ENCODE results near the gene P4HA2.

The P4HA2 gene

DNA sequence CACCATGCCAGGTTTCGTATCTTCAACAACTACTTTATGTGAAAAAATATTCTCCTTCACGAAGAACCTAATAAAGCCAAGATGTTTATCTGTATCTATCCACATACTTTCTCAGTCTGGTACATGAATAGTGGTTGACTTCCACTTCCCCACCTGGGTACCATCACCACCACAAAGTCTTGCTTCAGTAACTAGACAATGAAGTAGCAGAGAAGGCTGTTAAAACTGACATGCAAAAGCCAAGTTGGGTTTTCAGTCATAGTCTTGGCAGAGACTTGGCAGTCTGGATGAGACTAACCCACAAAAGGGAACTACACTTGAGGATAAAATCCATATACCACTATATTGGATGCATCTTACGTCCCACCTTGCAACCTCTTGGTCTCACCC lies 5.0 kb downstream of the P4HA2 start:
- no peak for DNase-seq (ENCODE audit: low read depth)
- TF ChIP-seq, protein P1, sequence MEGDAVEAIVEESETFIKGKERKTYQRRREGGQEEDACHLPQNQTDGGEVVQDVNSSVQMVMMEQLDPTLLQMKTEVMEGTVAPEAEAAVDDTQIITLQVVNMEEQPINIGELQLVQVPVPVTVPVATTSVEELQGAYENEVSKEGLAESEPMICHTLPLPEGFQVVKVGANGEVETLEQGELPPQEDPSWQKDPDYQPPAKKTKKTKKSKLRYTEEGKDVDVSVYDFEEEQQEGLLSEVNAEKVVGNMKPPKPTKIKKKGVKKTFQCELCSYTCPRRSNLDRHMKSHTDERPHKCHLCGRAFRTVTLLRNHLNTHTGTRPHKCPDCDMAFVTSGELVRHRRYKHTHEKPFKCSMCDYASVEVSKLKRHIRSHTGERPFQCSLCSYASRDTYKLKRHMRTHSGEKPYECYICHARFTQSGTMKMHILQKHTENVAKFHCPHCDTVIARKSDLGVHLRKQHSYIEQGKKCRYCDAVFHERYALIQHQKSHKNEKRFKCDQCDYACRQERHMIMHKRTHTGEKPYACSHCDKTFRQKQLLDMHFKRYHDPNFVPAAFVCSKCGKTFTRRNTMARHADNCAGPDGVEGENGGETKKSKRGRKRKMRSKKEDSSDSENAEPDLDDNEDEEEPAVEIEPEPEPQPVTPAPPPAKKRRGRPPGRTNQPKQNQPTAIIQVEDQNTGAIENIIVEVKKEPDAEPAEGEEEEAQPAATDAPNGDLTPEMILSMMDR (IDR thresholded peaks at IDR 0.05; ENCODE audit: low read depth, low read length, missing control alignments), result no peak
- no peak overlapping the region for H3K4me3 ChIP-seq (ENCODE audit: low read depth, low read length)

- no peak for DNase-seq (ENCODE audit: low read depth)
- TF ChIP-seq, protein P1 (IDR thresholded peaks at IDR 0.05; ENCODE audit: low read depth, low read length, missing control alignments), result no peak
- H3K4me3 ChIP-seq (ENCODE audit: low read depth, low read length), result no peak overlapping the region
Measured at GRCh38 chr5:132221781-132222648, 5.6 kb downstream of the P4HA2 start.

DNA sequence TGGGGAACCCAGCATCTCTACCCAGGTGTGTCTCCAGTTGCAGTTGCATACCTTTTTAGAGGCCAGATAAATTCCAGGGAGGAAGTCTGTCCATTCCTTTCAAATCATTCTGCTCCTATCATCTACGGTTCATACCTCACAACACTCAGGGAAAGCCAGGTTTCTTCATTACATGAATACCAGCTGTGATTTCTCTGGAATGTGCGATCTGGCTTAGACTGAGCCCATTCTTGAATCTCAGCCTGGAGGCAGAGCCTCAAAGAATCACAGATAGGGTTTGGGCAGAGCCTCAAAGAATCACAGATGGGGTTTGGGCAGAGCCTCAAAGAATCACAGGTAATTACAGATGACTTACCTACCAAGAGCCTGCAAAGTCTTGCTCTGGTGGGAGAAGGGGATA lies 7.2 kb downstream of the P4HA2 start:
- no peak overlapping the region for H3K4me3 ChIP-seq (ENCODE audit: low read depth, low read length)
- no peak for DNase-seq (ENCODE audit: low read depth)
- TF ChIP-seq, protein P1 (IDR thresholded peaks at IDR 0.05; ENCODE audit: low read depth, low read length, missing control alignments), result no peak

DNA sequence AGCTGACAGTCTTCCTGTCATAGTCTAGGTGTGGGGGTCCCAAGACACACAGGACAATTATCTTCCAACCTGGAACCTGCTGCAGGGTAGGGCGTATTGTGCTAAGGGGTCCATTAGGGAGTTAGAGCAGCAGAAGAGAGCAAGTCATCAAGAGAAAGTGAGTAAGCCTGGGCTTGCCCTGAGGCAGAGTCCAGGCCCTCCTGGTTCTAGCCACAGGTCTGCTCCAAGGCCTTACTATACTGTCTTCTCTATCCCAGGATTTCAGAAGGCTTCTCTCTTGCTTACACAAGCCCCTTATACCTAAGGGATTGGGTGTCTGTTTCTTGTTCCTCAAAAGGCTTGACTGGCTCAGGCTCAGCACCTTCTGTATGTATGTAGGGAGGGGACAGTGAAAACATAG lies 7.7 kb downstream of the P4HA2 start:
- TF ChIP-seq, protein P1 (IDR thresholded peaks at IDR 0.05; ENCODE audit: low read depth, low read length, missing control alignments), result no peak
- no peak overlapping the region for H3K4me3 ChIP-seq (ENCODE audit: low read depth, low read length)
- DNase-seq (ENCODE audit: low read depth), result no peak

DNA sequence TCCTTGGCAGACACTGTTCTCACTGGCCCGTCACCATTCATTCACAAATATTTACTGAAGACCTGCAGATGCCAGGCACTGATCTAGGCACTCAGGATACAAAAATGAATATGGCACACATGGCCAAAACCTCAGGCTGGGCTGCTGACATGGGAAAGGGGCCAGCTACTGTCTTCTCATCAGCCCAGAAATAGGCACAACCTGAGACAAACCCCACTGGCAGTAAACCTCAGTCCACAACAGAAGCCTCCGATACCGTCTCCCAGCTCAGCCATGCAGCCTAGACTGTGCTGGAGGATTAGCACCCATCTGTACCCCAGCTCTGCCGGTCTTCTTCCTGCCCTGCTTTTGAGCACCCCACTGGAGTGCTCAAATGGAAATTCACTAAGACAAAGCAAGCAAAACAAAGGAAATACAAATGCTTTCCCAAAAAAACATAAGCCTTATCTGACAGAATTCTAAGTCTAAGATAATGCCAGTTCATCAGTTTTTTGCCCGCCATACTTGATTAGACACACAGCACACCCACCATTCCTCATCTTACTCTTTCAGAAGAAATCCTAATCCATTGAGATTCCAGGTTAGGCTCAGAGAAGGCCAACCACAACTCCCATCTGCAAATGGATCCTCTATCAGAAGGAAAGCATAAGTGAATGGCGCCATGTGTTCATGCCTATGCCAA lies 8.2 kb downstream of the P4HA2 start:
- TF ChIP-seq, protein P1 (IDR thresholded peaks at IDR 0.05; ENCODE audit: low read depth, low read length, missing control alignments), result no peak
- no peak overlapping the region for H3K4me3 ChIP-seq (ENCODE audit: low read depth, low read length)
- no peak for DNase-seq (ENCODE audit: low read depth)

DNA sequence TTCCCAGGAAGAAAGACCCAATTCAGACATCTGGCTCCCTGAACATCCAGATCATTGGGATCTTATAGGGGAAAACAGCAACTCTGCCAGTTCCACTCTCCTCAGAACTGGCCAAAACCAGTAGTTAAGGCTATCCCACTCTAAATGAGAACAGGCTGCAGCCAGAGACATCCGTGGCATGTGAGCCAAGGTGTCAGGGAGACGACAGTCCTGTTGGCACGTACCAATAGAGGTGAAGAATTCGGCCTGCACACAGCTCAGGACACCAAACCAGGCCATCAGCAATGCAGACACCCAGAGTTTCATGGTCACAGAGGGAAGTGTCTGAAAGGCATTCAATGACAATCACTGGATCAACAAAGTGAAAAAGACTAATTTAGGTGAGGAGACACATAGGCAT lies 9.3 kb downstream of the P4HA2 start:
- TF ChIP-seq, protein P1 (IDR thresholded peaks at IDR 0.05; ENCODE audit: low read depth, low read length, missing control alignments), result no peak
- H3K4me3 ChIP-seq (ENCODE audit: low read depth, low read length), result no peak overlapping the region

More for the DNA sequence above, 9.3 kb downstream of the P4HA2 start:
- DNase-seq (ENCODE audit: low read depth), result no peak
